ENCODE measurements around the gene U2AF1.
A peak's percentile ranks its signal among the peaks of the same experiment; 100 is the strongest.
"Not testable (repeated sequence)": the region's sequence is repeated elsewhere in the genome, so short reads cannot be mapped to it uniquely, and the experiment has no call there.

U2AF1 gene

DNA sequence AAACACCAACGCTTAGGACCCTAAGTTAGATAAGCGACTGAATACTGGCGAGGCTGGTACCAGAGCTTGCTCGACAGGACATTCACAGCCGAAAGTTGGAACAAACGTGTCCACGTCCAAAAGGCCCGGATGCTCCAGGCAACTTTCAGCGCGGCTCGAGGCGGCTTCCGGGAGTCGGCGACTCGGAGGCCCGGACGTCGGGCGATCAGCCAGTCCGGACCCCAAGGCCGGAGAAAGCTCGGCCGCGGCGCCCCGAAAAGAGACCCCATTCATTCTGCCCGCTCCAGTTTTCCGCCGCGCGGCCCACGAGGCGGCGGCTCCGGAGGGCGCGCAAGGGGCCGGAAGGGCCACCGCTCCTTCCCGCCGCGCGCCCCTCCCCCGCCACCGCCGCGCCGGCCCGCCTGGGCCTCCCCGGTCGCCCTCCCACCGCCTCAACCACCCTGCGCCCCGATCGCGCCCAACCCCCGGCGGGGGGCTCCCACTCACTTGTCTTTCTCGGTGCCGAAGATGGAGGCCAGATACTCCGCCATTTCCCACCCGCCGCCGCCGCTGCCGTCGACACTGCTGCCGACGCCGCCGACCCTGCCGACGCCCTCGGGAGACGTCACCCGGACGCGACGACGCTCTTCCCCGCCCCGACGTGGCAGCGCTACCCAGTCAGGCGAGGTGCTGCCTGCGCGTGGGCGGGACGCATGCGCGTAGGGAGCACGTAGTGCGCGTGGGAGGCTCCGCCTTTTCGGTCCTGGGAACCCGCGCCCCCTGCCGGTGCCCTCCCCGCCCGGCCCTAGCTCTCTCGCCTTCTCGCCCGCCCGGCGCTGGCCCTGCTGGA, at the start of gene U2AF1:
U2AF1 (minus strand) TSS at position 606 of the 829 bp plus-strand sequence; CDS start at position 530, 76 bp downstream.
- H3K27me3 ChIP-seq (ENCODE audit: insufficient read depth, insufficient read length); H3K9me3 ChIP-seq (ENCODE audit: insufficient read depth, low read length); H3K36me3 ChIP-seq (ENCODE audit: insufficient read depth, insufficient read length, low read length); H3K4me1 ChIP-seq (ENCODE audit: insufficient read depth, insufficient read length); DNase-seq (ENCODE audit: low read depth, low spot score): not testable (repeated sequence)
- Histone ChIP-seq H3K9ac (ENCODE audit: insufficient read length, low read depth) (peak within 1 kb of the TSS; percentile 90), H3K4me3 (ENCODE audit: insufficient read length, low read depth) (peak within 1 kb of the TSS; percentile 62)

DNA sequence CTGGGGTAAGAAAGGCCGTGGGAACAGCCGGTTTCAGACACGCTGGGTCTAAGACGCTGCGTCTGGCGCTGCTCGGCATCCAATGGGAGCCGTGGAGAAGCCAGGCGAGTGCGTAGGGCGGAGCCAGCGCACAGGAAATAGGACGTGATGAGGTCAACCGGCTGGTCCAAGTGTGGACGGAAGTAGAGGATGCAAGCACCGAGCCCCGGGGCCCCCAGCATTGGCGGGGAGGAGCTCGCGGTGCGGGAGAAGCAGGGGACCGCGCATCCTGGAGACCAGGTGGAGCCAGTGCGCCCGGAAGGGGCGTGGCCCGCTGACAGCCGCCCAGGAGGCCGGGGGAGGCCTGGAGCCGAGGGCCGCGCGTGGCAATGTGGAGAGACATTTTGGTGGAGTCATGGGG, 46.2 kb upstream of the U2AF1 start:
- not testable (repeated sequence) for H3K9me3 ChIP-seq (ENCODE audit: insufficient read depth, low read length); H3K27me3 ChIP-seq (ENCODE audit: insufficient read depth, insufficient read length); H3K4me1 ChIP-seq (ENCODE audit: insufficient read depth, insufficient read length); DNase-seq (ENCODE audit: low read depth, low spot score); H3K9ac ChIP-seq (ENCODE audit: insufficient read length, low read depth); H3K36me3 ChIP-seq (ENCODE audit: insufficient read depth, insufficient read length, low read length); H3K4me3 ChIP-seq (ENCODE audit: insufficient read length, low read depth)

- H3K9ac ChIP-seq (ENCODE audit: insufficient read length, low read depth); DNase-seq (ENCODE audit: low read depth, low spot score); H3K36me3 ChIP-seq (ENCODE audit: insufficient read depth, insufficient read length, low read length); H3K9me3 ChIP-seq (ENCODE audit: insufficient read depth, low read length); H3K4me1 ChIP-seq (ENCODE audit: insufficient read depth, insufficient read length); H3K4me3 ChIP-seq (ENCODE audit: insufficient read length, low read depth); H3K27me3 ChIP-seq (ENCODE audit: insufficient read depth, insufficient read length): not testable (repeated sequence)
These were observed 42.0 kb upstream of the U2AF1 start for GRCh38 chr21:43149344-43149743.

- H3K4me3 ChIP-seq (ENCODE audit: insufficient read length, low read depth); H3K9ac ChIP-seq (ENCODE audit: insufficient read length, low read depth); H3K27me3 ChIP-seq (ENCODE audit: insufficient read depth, insufficient read length); H3K4me1 ChIP-seq (ENCODE audit: insufficient read depth, insufficient read length); H3K36me3 ChIP-seq (ENCODE audit: insufficient read depth, insufficient read length, low read length); H3K9me3 ChIP-seq (ENCODE audit: insufficient read depth, low read length); DNase-seq (ENCODE audit: low read depth, low spot score): not testable (repeated sequence)
These were observed 40.6 kb upstream of the U2AF1 start for GRCh38 chr21:43147999-43148398.

DNA sequence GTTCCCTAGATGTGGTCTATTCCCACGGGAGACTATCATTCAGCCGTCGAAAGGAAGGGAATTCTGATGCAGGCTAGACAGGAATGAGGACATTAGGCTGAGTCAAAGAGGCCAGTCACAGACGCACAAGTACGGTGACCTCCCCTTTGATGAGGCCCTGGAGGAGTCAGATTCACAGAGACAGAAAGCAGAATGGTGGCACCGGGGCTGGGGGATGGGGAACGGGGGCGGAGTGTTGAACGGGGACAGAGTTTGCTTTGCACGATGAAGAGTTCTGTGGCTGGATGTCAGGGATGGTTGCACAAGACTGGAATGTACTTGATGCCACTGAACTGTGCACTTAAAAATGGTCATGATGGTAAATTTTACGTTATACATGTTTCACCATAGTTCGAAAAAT, 39.3 kb upstream of the U2AF1 start:
- not testable (repeated sequence) for H3K9ac ChIP-seq (ENCODE audit: insufficient read length, low read depth); H3K9me3 ChIP-seq (ENCODE audit: insufficient read depth, low read length); H3K27me3 ChIP-seq (ENCODE audit: insufficient read depth, insufficient read length); H3K4me3 ChIP-seq (ENCODE audit: insufficient read length, low read depth); DNase-seq (ENCODE audit: low read depth, low spot score); H3K36me3 ChIP-seq (ENCODE audit: insufficient read depth, insufficient read length, low read length); H3K4me1 ChIP-seq (ENCODE audit: insufficient read depth, insufficient read length)

DNA sequence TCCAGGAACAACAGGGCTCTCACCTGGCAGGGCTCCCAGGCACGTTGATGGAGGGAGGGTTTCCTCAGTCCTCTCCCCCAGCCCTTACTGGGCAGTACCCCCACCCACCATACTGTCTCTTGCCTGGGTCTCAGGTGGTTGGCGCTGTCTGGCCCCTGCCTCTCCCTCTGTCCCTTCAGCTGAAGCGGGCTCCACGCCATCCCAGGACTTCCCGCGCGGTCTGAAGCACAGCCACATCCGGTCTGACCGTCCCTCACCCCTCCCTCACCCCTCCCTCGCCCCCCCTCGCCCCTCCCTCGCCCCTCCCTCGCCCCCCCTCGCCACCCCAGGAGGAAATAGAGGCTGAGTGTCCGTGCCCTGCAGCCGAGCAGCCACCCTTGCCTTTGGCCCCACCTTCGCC, 34.0 kb upstream of the U2AF1 start:
- not testable (repeated sequence) for H3K27me3 ChIP-seq (ENCODE audit: insufficient read depth, insufficient read length); H3K36me3 ChIP-seq (ENCODE audit: insufficient read depth, insufficient read length, low read length); DNase-seq (ENCODE audit: low read depth, low spot score); H3K4me1 ChIP-seq (ENCODE audit: insufficient read depth, insufficient read length); H3K4me3 ChIP-seq (ENCODE audit: insufficient read length, low read depth); H3K9ac ChIP-seq (ENCODE audit: insufficient read length, low read depth); H3K9me3 ChIP-seq (ENCODE audit: insufficient read depth, low read length)

DNA sequence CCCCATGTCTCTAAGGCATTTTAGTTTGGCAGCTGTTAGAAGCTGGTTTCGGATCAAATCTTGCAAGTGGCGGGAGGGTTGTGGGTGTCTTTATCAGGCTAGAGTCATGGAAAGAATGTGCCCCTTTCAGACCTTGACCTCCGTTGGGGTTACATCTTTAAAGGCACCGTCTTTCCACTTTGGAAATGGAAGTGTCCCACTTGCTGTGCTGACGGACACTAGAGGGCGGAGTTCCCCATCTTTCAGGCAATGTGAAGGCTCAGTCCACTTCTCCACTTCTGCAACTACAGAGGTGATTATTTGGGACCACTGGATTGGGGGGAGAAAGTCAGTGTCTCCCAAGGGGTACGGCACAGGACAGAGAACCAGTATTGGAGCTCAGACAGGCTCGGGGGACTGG, 31.6 kb upstream of the U2AF1 start:
- not testable (repeated sequence) for H3K9me3 ChIP-seq (ENCODE audit: insufficient read depth, low read length)

DNA sequence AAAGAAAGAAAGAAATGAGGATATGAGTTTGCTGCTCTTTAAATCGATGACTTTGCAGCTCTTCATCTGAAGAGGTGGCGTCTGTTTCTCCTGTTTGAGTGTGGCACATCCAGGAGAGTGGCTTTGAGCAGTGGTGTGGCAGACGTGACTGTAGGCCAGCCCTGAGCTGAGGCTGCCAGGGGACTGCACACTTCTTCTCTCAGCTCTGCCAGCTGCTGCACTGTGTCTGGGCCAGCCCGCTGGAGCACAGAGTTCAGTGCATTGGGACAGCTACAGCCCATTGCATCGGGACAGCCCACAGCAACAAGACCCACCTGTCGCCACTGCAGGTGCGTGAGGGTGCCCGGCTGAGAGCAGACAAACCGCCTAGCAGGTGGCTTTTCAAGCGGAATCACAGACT, 27.1 kb upstream of the U2AF1 start:
- H3K36me3 ChIP-seq (ENCODE audit: insufficient read depth, insufficient read length, low read length); H3K27me3 ChIP-seq (ENCODE audit: insufficient read depth, insufficient read length); H3K4me3 ChIP-seq (ENCODE audit: insufficient read length, low read depth); DNase-seq (ENCODE audit: low read depth, low spot score); H3K4me1 ChIP-seq (ENCODE audit: insufficient read depth, insufficient read length); H3K9me3 ChIP-seq (ENCODE audit: insufficient read depth, low read length); H3K9ac ChIP-seq (ENCODE audit: insufficient read length, low read depth): not testable (repeated sequence)

More for the DNA sequence above, 31.6 kb upstream of the U2AF1 start:
- not testable (repeated sequence) for H3K4me3 ChIP-seq (ENCODE audit: insufficient read length, low read depth); H3K9ac ChIP-seq (ENCODE audit: insufficient read length, low read depth); H3K4me1 ChIP-seq (ENCODE audit: insufficient read depth, insufficient read length); H3K27me3 ChIP-seq (ENCODE audit: insufficient read depth, insufficient read length); DNase-seq (ENCODE audit: low read depth, low spot score); H3K36me3 ChIP-seq (ENCODE audit: insufficient read depth, insufficient read length, low read length)

- not testable (repeated sequence) for H3K9me3 ChIP-seq (ENCODE audit: insufficient read depth, low read length); H3K9ac ChIP-seq (ENCODE audit: insufficient read length, low read depth); H3K4me3 ChIP-seq (ENCODE audit: insufficient read length, low read depth); DNase-seq (ENCODE audit: low read depth, low spot score); H3K36me3 ChIP-seq (ENCODE audit: insufficient read depth, insufficient read length, low read length); H3K4me1 ChIP-seq (ENCODE audit: insufficient read depth, insufficient read length); H3K27me3 ChIP-seq (ENCODE audit: insufficient read depth, insufficient read length)
These were observed 22.7 kb upstream of the U2AF1 start for GRCh38 chr21:43130094-43130493.

GRCh38 chr21:43115956-43116355, 8.6 kb upstream of the U2AF1 start:
- not testable (repeated sequence) for DNase-seq (ENCODE audit: low read depth, low spot score)

GRCh38 chr21:43114483-43114882, 7.1 kb upstream of the U2AF1 start:
- not testable (repeated sequence) for H3K4me3 ChIP-seq (ENCODE audit: insufficient read length, low read depth); H3K9me3 ChIP-seq (ENCODE audit: insufficient read depth, low read length); DNase-seq (ENCODE audit: low read depth, low spot score); H3K27me3 ChIP-seq (ENCODE audit: insufficient read depth, insufficient read length); H3K36me3 ChIP-seq (ENCODE audit: insufficient read depth, insufficient read length, low read length); H3K9ac ChIP-seq (ENCODE audit: insufficient read length, low read depth); H3K4me1 ChIP-seq (ENCODE audit: insufficient read depth, insufficient read length)

More at GRCh38 chr21:43115956-43116355, 8.6 kb upstream of the U2AF1 start:
- not testable (repeated sequence) for H3K9ac ChIP-seq (ENCODE audit: insufficient read length, low read depth); H3K4me3 ChIP-seq (ENCODE audit: insufficient read length, low read depth); H3K36me3 ChIP-seq (ENCODE audit: insufficient read depth, insufficient read length, low read length); H3K4me1 ChIP-seq (ENCODE audit: insufficient read depth, insufficient read length); H3K27me3 ChIP-seq (ENCODE audit: insufficient read depth, insufficient read length); H3K9me3 ChIP-seq (ENCODE audit: insufficient read depth, low read length)

- not testable (repeated sequence) for H3K4me3 ChIP-seq (ENCODE audit: insufficient read length, low read depth); H3K9me3 ChIP-seq (ENCODE audit: insufficient read depth, low read length); H3K4me1 ChIP-seq (ENCODE audit: insufficient read depth, insufficient read length); H3K27me3 ChIP-seq (ENCODE audit: insufficient read depth, insufficient read length); DNase-seq (ENCODE audit: low read depth, low spot score); H3K36me3 ChIP-seq (ENCODE audit: insufficient read depth, insufficient read length, low read length); H3K9ac ChIP-seq (ENCODE audit: insufficient read length, low read depth)
These were observed 1.6 kb upstream of the U2AF1 start for GRCh38 chr21:43109006-43109405.
